Chondrocyte (in vitro differentiated cells): ENCODE data around the gene LHFPL2. TPM values are rescaled to one million over a fixed set of nuclear protein-coding genes. Genes with fewer than 3 reads are reported as not detected.
"Not testable (repeated sequence)": the region's sequence is repeated elsewhere in the genome, so short reads cannot be mapped to it uniquely, and the experiment has no call there.

Experiments used
- DNase-seq: peaks from one replicate; pipeline ENCODE4 v3.0.0; 2021; ENCODE audit warnings: mixed read lengths, low spot score
- H3K27ac Mint-ChIP-seq: one replicate; pipeline ENCODE4 v1.8.0; 2021; ENCODE audit warnings: mild to moderate bottlenecking, moderate library complexity, mixed read lengths; ENCODE audit not compliant: unreplicated experiment
- H3K27me3 Mint-ChIP-seq: 2 replicates; pipeline ENCODE4 v1.8.0; 2021; ENCODE audit warnings: low read depth, mixed read lengths
- H3K36me3 Mint-ChIP-seq: 2 replicates; pipeline ENCODE4 v1.8.0; 2021; ENCODE audit warnings: low read depth, mixed read lengths
- H3K4me1 Mint-ChIP-seq: 2 replicates; pipeline ENCODE4 v1.8.0; 2021; ENCODE audit warnings: low read depth, mild to moderate bottlenecking, mixed read lengths
- H3K4me3 Mint-ChIP-seq: one replicate; pipeline ENCODE4 v1.8.0; 2021; ENCODE audit warnings: mild to moderate bottlenecking, moderate library complexity, mixed read lengths; ENCODE audit not compliant: unreplicated experiment
- H3K9me3 Mint-ChIP-seq: 2 replicates; pipeline ENCODE4 v1.8.0; 2021; ENCODE audit warnings: low read depth, mixed read lengths
- long read RNA-seq: library from polyadenylated mRNA; stranded (forward); transcript quantifications from one replicate; pipeline ENCODE4 v2.0.0, GENCODE V29; 2021
- total RNA-seq: library from RNA; stranded (reverse); gene quantifications from 3 replicates; pipeline ENCODE4 v1.2.1, GENCODE V29; 2021
- TF ChIP-seq, protein P1 (sequence below): fragments of 200-600 bp; sonication (generic); IDR thresholded peaks from 2 replicates; pipeline ENCODE4 v1.5.0; 2021; ENCODE audit warnings: antibody characterized with exemption, mild to moderate bottlenecking, moderate library complexity

The LHFPL2 gene, protein sequence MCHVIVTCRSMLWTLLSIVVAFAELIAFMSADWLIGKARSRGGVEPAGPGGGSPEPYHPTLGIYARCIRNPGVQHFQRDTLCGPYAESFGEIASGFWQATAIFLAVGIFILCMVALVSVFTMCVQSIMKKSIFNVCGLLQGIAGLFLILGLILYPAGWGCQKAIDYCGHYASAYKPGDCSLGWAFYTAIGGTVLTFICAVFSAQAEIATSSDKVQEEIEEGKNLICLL
- 45.4 to 49.6 TPM (median 49.4 TPM) in 3 replicates for total RNA-seq
- long read RNA-seq, full-length matches to known transcripts = 43 of 73 reads
- long read RNA-seq, partial matches to known transcripts = 10 of 73 reads
- long read RNA-seq, other reads (novel, unspliced or antisense) = 20 of 73 reads

DNA sequence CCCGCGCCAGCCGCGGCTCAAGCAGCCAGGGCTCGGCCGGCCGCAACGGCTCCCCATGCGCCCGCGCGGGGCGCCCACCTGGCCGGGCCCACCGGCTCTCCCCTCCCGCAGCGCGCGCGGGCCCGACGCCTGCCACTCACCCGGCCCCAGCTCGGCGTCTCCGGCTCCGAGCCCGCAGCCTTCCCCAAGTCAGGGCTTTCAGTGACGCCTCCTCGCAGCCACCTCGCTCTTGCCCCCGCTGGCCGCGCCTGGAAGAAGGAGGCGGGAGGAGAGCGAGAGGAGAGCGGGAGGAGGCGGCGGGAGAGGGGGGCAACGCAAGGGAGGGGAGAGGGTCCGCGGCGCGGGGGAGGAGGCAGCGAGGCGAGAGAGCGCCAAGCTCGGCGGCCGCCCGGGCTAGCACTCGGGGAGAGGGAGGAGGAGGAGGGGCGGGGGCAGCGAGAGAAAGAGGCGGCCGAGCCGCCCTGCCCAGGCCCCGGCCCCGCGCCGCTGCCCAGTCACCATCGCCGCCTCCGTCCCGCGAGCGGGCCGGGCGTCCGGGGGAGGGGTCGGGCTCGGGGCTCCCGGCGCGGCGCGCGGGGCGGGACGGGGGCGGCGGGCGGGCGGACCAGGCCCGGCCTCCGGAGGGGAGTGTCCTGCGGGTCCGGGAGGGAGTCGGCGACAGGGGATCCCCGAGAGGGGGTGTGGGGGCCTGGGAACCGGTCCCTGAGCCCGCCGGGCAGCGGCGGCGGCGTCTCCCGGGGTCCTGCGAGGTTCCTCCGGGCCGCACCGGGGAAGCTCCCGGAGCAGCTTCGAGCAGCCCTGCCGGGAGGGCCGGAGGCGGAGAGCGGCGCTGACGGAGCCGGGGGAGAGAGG lies at the start of gene LHFPL2:
LHFPL2 (minus strand) TSS at position 414 of the 852 bp plus-strand sequence. CDS start 138,559 bp downstream, outside the sequence.
- TF ChIP-seq, protein P1, sequence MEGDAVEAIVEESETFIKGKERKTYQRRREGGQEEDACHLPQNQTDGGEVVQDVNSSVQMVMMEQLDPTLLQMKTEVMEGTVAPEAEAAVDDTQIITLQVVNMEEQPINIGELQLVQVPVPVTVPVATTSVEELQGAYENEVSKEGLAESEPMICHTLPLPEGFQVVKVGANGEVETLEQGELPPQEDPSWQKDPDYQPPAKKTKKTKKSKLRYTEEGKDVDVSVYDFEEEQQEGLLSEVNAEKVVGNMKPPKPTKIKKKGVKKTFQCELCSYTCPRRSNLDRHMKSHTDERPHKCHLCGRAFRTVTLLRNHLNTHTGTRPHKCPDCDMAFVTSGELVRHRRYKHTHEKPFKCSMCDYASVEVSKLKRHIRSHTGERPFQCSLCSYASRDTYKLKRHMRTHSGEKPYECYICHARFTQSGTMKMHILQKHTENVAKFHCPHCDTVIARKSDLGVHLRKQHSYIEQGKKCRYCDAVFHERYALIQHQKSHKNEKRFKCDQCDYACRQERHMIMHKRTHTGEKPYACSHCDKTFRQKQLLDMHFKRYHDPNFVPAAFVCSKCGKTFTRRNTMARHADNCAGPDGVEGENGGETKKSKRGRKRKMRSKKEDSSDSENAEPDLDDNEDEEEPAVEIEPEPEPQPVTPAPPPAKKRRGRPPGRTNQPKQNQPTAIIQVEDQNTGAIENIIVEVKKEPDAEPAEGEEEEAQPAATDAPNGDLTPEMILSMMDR = peak; percentile 31
- peaks cover 50% of the 10 kb centered on the region for H3K4me1 Mint-ChIP-seq
- peak within 1 kb of the TSS; percentile 96 for H3K4me3 Mint-ChIP-seq
- H3K27ac Mint-ChIP-seq = peak within 1 kb of the TSS; percentile 96
- H3K36me3 Mint-ChIP-seq = peaks cover 7% of the 10 kb centered on the region
- DNase-seq = no peak
- no peaks in the 10 kb centered on the region for H3K9me3 Mint-ChIP-seq
- H3K27me3 Mint-ChIP-seq = no peaks in the 10 kb centered on the region

DNA sequence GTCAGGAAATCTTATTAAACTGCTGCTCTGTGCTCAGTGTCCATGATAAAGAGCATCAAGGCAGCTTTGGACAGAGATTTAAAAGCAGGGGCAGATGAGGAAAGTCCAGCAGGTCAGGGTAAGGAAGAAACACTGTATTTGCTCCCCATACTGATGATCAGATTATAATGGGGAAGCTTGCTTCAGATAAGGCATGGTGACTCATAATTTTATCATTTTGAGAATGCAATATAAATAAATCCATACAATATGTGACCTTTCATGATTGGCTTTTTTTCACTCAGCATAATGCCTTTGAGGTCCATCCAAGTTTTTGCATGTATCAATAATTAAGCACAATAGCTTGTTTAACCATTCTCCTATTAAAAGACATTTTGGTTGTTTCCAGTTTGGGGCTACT lies 48.1 kb upstream of the LHFPL2 start:
- no peaks in the 10 kb centered on the region for H3K27me3 Mint-ChIP-seq

DNA sequence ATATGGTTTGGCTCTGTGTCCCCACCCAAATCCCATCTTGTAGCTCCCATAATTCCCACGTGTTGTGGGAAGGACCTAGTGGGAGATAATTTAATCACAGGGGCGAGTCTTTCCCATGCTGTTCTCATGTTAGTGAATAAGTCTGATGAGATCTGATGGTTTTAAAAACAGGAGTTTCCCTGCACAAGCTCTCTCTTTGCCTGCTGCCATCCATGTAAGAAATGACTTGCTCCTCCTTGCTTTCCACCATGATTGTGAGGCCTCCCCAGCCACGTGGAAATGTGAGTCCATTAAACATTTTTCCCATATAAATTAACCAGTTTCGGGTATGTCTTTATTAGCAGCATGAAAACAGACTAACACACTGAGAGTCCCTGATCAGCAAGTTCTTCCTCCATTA lies 47.5 kb upstream of the LHFPL2 start:
- not testable (repeated sequence) for DNase-seq
- peaks cover 39% of the 10 kb centered on the region for H3K4me1 Mint-ChIP-seq

More for the DNA sequence above, 48.1 kb upstream of the LHFPL2 start:
- TF ChIP-seq, protein P1 = no peak
- Mint-ChIP-seq H3K9me3 (peaks cover 18% of the 10 kb centered on the region), H3K4me3 (no peak overlapping the region), H3K4me1 (peaks cover 36% of the 10 kb centered on the region), H3K36me3 (peaks cover 5% of the 10 kb centered on the region), H3K27ac (no peak overlapping the region)
- no peak for DNase-seq

DNA sequence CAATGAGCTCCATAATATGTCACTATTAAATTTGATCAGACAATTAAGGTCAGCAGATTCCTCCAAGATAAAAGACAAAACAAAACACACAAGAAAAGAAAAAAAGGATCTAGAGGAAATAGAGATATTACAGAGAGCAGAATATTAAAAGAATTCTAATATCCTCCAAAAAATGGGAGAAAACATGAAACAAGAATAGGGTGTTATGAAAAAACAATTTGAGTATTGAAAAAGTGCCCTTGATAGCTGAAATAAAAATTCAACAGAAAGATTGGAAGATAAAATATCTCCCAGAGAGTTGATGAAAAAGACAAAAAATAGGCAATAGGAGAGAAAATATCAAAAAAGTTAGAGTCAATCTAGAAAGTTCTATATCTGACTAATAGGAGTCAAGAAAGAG lies 44.8 kb upstream of the LHFPL2 start:
- Mint-ChIP-seq H3K27ac (no peak overlapping the region), H3K4me1 (peaks cover 34% of the 10 kb centered on the region), H3K27me3 (no peaks in the 10 kb centered on the region)

More for the DNA sequence above, 47.5 kb upstream of the LHFPL2 start:
- peaks cover 18% of the 10 kb centered on the region for H3K9me3 Mint-ChIP-seq
- H3K27ac Mint-ChIP-seq, H3K36me3 Mint-ChIP-seq, H3K4me3 Mint-ChIP-seq, H3K27me3 Mint-ChIP-seq: not testable (repeated sequence)

DNA sequence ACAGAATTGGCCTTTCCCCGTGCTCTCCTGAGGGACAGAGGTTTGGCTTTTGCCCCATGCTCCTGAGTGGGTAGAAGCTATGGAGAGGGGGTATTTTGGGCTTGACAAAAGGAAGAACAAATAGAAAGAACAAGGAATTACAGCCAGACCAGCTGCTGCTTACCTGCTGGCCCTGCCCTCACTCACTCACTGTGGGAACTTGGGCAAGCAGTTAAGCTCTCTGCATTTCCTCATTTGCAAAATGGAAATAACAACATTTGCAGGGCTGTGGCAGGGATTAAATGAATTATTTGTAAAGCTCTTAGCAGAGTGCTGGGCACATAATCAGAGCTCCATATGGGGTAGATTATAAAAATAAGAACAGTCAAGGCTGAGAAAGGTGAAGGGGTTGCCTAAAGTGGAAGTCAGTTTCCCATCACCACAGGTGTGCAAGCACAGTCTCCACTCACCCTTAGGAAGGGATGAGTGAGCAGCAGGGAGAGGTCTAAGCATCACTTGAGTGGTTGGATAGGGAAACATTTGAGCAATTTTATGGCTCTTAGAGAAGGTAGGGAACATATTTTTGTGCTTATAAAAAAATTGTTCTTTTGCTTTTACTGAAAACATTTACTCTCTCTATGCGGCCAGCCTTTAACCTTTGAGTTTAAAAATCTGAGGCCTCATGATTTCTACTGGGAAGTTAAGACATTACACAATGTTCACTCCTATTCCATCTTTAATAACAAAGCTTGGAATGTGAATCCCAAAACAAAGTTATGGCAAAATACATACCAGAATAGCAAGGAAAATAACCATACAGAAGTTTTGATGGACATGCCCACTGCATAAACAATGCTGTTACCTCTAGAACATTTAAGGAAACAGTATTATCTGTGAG lies 42.8 kb upstream of the LHFPL2 start:
- Mint-ChIP-seq H3K4me3 (no peak overlapping the region), H3K36me3 (peaks cover 8% of the 10 kb centered on the region), H3K9me3 (peaks cover 12% of the 10 kb centered on the region), H3K27me3 (no peaks in the 10 kb centered on the region), H3K27ac (peak overlapping the region; percentile 62), H3K4me1 (peaks cover 32% of the 10 kb centered on the region)
- TF ChIP-seq, protein P1 = no peak
- no peak for DNase-seq

More for the DNA sequence above, 44.8 kb upstream of the LHFPL2 start:
- no peak overlapping the region for H3K4me3 Mint-ChIP-seq
- H3K36me3 Mint-ChIP-seq = peaks cover 5% of the 10 kb centered on the region
- peaks cover 13% of the 10 kb centered on the region for H3K9me3 Mint-ChIP-seq
- TF ChIP-seq, protein P1 = no peak
- no peak for DNase-seq
